ENCODE data around the gene TUBB2A.

- TF ChIP-seq CTCF (IDR thresholded peaks at IDR 0.05; ENCODE audit: low read depth, low read length), result no peak
- TF ChIP-seq POLR2A (IDR thresholded peaks at IDR 0.05; ENCODE audit: extremely low read depth, insufficient read length), result no peak
These were observed 47.6 kb upstream of the TUBB2A start for GRCh38 chr6:3204921-3205320.

All from NB4 (cell line).